Ishikawa (cell line): ENCODE results near the gene CUL7.

ENCODE experiments used
- CEBPB ChIP-seq: IDR thresholded peaks from 2 replicates; pipeline ENCODE4 v1.6.1; 2012
- EGR1 ChIP-seq: IDR thresholded peaks from 2 replicates; pipeline ENCODE4 v1.6.1; 2012
- EP300 ChIP-seq: IDR thresholded peaks from 2 replicates; pipeline ENCODE4 v1.6.1; 2012; ENCODE audit warnings: borderline replicate concordance
- FOXM1 ChIP-seq: IDR thresholded peaks from 2 replicates; pipeline ENCODE4 v1.6.1; 2012; ENCODE audit warnings: low read depth, borderline replicate concordance
- MAX ChIP-seq: IDR thresholded peaks from 2 replicates; pipeline ENCODE4 v1.6.1; 2012
- NFIC ChIP-seq: IDR thresholded peaks from 2 replicates; pipeline ENCODE4 v1.6.1; 2012
- REST ChIP-seq: IDR thresholded peaks from 2 replicates; pipeline ENCODE4 v1.6.1; 2012; ENCODE audit warnings: low read depth, mild to moderate bottlenecking
- TAF1 ChIP-seq: IDR thresholded peaks from 2 replicates; pipeline ENCODE4 v1.6.1; 2012; ENCODE audit warnings: low read depth, mild to moderate bottlenecking
- USF1 ChIP-seq: IDR thresholded peaks from 2 replicates; pipeline ENCODE4 v1.6.1; 2012
- YY1 ChIP-seq: IDR thresholded peaks from 2 replicates; pipeline ENCODE4 v1.6.1; 2012; ENCODE audit warnings: low read depth

GRCh38 chr6:43007126-43007525 is 46.5 kb downstream of the CUL7 start:
- TF ChIP-seq YY1 (no peak), EGR1 (no peak), EP300 (no peak), USF1 (no peak), MAX (no peak), NFIC (no peak), TAF1 (no peak), REST (no peak), CEBPB (no peak), FOXM1 (no peak)
